CD4-positive, alpha-beta T cell treated with Interleukin-6 for 4 hours (primary cell): Measurements from ENCODE around the gene RSL1D1.

Experiments
- DNase-seq: peaks from one replicate; pipeline ENCODE4 v3.0.0-alpha.2; 2020; ENCODE audit warnings: mixed read lengths

RSL1D1 gene

GRCh38 chr16:11851294-11852091, at the start of gene RSL1D1:
Gene RSL1D1, minus strand, starts transcription at chr16:11851542. Its CDS starts 30 bp downstream, at chr16:11851512.
- peak; percentile 90 for DNase-seq

- DNase-seq: no peak
Observed at GRCh38 chr16:11901091-11901490, 49.7 kb upstream of the RSL1D1 start.

DNA sequence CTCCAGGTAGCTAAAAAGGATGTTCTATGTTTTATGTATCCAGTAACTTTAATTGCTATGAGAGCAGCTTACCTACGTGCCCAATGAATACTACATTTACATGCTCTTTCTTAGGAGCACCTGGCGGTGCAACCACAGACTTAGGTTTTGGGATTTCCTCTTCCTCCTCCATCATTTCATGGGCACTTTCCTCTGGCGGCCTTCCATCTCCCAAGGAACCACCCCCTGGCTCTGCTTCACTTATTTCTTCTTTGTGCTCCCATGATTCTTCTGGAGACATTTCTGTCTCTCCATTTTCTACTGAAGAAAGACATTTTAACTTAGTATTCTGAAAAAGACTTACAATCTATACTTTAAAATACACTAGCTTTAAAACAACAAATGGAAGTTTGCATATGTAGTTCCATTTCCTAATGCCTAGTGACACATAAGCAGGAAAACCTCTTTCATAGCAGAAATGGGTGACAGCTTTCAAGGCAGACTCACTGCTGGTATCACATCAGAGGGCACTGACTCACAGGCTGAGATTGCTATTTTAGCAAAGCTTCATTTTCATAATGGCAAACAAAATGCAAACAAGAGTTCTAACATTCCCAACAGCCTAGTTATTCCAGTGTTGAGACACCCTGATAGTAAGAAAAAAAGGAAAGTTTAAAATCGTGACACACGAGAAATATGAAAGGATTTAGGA, 45.3 kb upstream of the RSL1D1 start:
- no peak for DNase-seq

DNA sequence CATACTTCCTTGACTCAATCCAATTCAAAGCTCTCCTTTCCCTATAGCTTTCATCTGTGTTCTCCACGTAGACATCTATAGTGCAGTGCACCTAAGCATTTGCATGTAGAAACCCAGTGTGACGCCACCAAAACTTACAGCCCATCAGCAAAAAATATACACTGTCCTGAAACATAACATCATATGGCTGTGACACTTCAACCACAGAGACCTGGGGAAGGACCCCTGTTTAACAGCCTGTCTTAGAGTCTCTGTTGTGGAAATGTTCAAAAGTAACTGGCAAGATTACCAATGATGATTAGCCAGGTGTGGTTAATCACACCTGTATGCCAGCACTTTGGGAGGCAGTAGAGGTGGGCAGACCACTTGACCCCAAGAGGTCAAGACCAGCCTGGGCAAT, 42.2 kb upstream of the RSL1D1 start:
- DNase-seq: no peak

DNA sequence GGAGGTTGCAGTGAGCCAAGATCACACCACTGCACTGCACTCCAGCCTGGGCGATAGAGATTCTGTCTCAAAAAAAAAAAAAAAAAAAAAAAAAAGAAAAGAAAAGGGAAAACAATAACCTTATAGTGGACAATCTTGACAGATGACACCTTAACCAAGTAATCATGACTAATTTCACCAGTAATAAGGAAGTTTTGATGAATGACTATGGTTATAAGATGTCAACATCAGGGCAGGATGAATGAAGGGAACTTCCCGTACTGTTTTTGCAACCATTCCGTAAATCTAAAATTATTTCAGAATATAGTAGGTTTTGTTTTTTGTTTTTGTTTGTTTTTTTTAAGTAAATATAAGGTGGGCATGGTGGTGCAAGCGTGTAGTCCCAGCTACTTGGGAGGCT, 41.4 kb upstream of the RSL1D1 start:
- DNase-seq: no peak

DNA sequence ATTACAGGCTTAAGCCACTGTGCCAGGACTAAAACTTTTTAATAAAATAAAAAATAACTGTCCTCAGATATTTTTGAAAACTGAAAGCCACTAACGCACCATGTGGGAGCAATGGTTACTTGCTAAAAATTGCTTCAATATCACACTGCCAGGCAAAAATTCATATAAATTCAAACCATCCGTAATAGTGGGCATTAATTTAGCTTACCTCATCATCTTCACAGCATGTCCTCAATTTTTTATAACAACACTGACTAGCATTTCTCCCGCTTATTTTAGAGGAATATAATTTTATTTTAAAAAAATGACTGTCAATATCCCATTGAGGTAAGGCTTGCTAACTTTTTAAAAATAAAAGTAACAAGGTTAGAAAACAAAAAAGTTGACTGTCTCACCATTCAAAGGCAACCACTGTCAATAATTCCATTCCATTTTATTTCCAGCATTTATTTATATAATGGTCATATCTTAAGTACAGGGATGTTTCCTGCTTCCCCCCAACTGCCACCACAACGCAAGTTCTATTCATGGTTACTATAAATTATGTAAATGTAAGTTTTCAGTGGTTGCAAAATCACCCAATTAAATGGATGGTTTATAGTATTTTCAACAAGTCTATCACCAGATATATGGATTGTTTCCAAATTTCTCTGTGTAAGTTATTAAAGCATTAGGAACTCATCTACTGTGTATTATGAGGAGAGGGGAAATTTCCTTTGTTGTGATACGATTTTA, 39.1 kb upstream of the RSL1D1 start:
- DNase-seq: no peak

DNA sequence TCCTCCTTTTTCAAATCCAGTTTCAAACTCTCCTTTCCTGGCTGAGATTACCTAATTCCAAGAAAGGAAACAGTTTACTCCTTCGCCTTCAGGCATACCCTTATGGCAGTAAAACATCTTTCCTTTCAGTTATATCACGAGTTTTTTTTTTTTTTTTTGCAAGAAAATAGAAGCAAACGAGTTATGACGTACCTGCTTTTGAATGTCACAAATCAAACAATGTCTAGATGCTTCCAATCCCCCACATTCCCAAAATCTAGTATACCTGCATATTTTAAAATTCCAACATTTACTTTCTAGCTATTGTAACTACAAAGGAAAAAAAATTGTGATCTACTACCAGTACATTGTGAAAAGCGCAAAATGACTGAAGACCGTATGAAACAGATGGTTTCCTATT, 35.5 kb upstream of the RSL1D1 start:
- DNase-seq: no peak

GRCh38 chr16:11884035-11884434, 32.7 kb upstream of the RSL1D1 start:
- DNase-seq: no peak

DNA sequence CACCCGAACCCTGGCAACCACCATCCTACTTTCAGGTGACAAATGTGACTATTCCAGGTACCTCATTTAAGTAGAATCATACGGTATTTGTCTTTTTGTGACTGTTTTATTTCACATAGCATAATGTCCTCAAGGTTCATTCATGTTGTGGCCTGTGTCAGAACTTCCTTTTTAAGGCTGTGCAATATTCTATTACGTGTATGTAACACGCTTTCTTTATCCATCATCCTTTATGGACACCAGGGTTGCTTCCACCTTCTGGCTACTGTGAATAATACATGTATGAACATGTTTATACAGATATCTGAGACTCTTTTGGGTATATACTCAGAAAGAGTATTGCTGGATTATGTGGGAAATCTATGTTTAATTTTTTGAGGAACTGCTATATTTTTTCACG, 28.7 kb upstream of the RSL1D1 start:
- DNase-seq: no peak

GRCh38 chr16:11877374-11877773, 26.0 kb upstream of the RSL1D1 start:
- DNase-seq: no peak

DNA sequence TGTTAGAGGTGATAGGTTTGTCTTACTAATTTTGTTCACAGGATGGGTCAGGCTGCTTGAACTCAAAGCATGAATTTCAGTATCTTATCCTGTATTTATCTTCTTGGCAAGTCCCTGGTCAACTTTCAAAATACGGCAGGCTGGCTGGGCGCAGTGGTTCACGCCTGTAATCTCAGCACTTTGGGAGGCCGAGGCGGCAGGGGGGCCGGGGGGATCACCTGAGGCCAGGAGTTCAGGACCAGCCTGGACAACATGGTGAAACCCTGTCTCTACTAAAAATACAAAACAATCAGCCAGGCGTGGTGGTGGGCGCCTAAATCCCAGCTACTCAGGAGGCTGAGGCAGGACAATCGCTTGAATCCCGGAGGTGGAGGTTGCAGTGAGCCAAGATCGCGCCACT, 25.0 kb upstream of the RSL1D1 start:
- DNase-seq: no peak

- DNase-seq: no peak
Observed at GRCh38 chr16:11875721-11876120, 24.4 kb upstream of the RSL1D1 start.

DNA sequence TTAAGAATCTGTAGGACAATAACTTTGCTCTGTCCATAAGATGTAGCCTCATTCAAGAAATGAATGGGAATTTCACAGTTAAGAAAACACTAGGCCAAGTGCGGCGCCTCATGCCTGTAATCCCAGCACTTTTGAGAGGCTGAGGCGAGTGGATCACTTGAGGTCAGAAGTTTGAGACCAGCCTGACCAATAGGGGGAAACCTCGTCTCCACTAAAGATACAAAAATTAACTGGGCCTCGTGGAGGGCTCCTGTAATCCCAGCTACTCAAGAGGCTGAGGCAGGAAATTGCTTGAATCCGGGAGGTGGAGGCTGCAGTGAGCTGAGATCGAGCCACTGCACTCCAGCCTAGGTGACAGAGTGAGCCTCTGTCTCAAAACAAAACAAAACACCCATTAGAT, 19.9 kb upstream of the RSL1D1 start:
- no peak for DNase-seq

GRCh38 chr16:11870399-11870798, 19.1 kb upstream of the RSL1D1 start:
- no peak for DNase-seq

GRCh38 chr16:11869353-11870228, 18.2 kb upstream of the RSL1D1 start:
- DNase-seq: no peak

DNA sequence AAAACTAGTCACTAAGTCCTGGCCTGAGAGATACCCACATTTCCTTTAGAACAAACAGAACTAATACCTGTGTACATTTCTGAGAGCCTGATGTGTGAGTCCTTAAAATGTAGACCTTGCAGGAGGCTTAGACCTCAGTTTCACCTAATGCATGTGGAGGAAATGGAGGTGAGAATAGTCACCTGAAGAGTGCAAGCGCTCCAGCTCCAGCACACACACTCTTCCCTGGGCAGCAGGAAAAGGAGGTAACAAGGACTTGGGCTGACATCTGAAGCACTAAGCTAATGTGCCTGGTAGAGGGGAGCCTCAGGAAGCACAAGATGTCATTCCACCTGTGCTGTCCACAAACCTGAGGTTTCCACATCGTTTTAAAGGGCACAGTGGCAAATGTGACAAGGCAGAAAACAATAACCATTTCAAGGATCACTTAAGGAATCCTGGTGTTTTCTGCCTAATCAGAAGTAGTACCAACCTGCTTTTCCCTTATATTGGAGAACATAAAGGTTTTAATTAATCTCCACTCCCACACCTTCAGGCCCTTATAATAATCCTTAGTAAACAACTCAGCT, 17.2 kb upstream of the RSL1D1 start:
- no peak for DNase-seq

- no peak for DNase-seq
Observed at GRCh38 chr16:11862489-11862888, 11.1 kb upstream of the RSL1D1 start.

- DNase-seq: no peak
Observed at GRCh38 chr16:11857161-11857560, 5.8 kb upstream of the RSL1D1 start.

DNA sequence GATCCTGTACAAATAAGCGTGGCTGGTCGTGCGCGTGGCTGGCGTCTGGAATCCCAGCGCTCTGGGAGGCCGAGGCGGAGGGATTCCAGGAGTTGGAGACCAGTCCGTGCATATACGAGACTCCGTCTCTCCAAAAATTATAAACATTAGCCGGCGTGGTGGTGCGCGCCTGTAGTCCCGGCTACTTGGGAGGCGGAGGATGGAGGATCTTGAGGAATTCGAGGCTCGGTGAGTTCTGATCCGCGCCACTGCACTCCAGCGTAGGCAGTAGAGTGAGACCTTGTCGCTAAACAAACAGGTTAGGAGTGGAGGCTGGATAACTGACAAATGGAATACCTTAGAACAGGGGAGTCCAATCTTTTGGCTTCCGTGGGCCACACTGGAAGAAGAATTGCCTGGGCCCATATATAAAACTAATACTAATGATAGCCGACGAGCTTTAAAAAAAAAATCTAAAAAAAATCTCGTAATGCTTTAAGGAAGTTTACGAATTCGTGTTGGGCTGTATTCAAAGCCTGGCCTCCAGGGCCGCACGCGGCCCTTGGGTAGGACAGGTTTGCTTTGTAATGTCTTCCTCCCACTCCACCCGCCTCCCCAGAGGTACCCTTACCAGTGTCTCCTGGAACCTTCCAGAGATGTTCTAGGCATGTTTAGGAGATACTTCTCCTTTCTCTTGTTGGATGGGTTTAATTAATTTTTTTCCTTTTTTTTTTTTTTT, 909 bp upstream of the RSL1D1 start:
- DNase-seq: no peak

DNA sequence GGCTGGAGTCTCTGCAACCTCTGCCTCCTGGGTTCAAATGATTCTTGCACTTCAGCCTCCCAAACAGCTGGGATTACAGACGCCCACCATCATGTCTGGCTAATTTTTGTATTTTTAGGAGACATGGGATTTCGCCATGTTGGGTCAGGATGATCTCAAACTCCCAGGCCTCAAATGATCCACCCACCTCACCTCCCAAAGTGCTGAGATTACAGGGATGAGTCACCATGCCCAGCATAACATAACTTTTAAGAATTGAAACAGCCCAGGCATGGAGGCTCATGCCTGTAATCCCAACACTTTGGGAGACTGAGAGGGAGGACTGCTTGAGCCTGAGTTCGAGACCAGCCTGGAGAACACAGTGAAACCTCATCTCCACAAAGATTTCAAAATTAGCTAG, 2.5 kb downstream of the RSL1D1 start:
- no peak for DNase-seq

GRCh38 chr16:11844499-11844898, 6.8 kb downstream of the RSL1D1 start:
- no peak for DNase-seq

DNA sequence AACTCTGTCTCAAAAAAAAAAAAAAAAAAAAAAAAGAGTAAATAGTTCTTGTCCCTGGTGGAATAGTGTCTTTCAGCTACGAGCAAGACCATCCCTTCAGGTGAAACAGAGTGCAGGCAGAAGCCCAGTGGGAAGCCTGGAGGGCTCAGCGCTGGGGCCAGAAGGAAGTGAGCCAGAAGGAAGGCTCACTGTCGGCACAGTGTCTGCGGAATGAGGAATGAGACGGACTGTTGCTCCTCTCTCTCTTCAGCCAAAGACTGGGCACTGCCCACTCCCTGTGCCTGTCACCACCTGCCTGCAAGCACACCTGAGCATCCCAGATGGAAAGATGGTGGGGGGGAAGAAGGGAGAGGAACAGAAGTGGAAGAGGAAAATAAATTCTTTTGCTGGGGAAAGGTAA, 7.5 kb downstream of the RSL1D1 start:
- DNase-seq: no peak
